Mesodermal cell (in vitro differentiated cells): Measurements from ENCODE around the gene SELENOS. TPM values are rescaled to one million over a fixed set of nuclear protein-coding genes. Genes with fewer than 3 reads are reported as not detected.
A peak's percentile ranks its signal among the peaks of the same experiment; 100 is the strongest.

Experiments used
- H3K27ac ChIP-seq: 2 replicates; pipeline ENCODE4 v1.7.0; 2013; ENCODE audit warnings: mild to moderate bottlenecking, low read depth, low read length, moderate library complexity; ENCODE audit not compliant: severe bottlenecking
- H3K36me3 ChIP-seq: 2 replicates; pipeline ENCODE4 v1.7.1; 2013; ENCODE audit warnings: mild to moderate bottlenecking, low read length, moderate library complexity; ENCODE audit not compliant: control insufficient read depth, insufficient read depth
- H3K4me1 ChIP-seq: one replicate; pipeline ENCODE4 v1.7.1; 2013; ENCODE audit warnings: mild to moderate bottlenecking, low read length; ENCODE audit not compliant: insufficient read depth, control insufficient read depth, poor library complexity, severe bottlenecking
- H3K4me3 ChIP-seq: 2 replicates; pipeline ENCODE4 v1.7.0; 2013; ENCODE audit warnings: low read length, control low read depth, mild to moderate bottlenecking; ENCODE audit not compliant: insufficient read depth, poor library complexity, severe bottlenecking; ENCODE audit errors: extremely low read depth
- H3K9me3 ChIP-seq: 2 replicates; pipeline ENCODE4 v1.7.1; 2013; ENCODE audit warnings: mild to moderate bottlenecking, low read length, moderate library complexity; ENCODE audit not compliant: control insufficient read depth
- WGBS, 2 experiments: methylation state at CpG; one replicate each; pipeline ENCODE4 v1.1.5; 2013; ENCODE audit warnings: missing lambda C conversion rate in 2 of 2; ENCODE audit not compliant: insufficient coverage in 2 of 2; 5-methylcytosine and 5-hydroxymethylcytosine counted together
- polyA plus RNA-seq, 2 experiments: library from polyadenylated mRNA; stranded (reverse); fragments of 50-300 nt; gene quantifications; one replicate each; pipeline ENCODE4 v1.2.3, GENCODE V29; 2013

Gene SELENOS, protein sequence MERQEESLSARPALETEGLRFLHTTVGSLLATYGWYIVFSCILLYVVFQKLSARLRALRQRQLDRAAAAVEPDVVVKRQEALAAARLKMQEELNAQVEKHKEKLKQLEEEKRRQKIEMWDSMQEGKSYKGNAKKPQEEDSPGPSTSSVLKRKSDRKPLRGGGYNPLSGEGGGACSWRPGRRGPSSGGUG
- 69.2 TPM for polyA plus RNA-seq (2013, experiment 1 of 2)
- 62.3 TPM for polyA plus RNA-seq (2013, experiment 2 of 2)

DNA sequence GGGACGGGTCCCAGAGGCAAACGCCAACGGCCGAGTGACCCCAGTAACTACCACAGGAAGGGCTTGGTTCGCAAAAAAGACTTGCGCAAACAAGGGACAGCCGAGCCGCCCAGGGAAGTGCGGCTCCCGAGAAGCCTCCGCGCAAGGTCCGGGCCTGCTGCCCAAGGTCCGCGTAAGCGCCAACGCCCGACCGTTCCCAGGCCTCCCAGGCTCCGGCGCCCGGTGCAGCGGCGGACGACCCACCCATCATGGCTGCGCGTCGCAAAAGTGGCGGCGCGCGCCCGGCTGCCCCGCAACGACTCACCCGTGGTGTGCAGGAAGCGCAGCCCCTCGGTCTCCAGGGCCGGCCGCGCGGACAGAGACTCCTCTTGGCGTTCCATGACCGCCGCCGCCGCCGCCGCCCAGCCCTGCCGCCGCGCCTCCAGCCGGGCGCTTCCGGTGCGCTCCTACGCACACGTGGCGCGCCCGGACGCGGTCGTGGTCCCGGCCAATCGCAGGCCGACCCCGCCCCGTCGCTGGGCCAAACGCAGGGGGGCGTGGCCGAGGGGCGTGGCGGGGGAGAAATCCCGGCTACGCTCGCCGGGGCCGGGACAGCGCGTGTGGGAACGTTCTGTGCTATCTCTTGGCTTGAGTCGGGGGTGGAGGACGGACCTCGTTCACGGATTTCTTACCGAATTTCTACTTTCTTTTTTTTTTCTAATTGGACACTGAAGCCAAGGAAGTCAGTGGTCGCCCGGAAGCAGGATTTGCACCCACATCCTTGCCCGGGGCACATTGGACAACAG lies at the start of gene SELENOS:
Gene SELENOS, minus strand, starts transcription at position 448 of the 785 bp plus-strand sequence. Its CDS starts 68 bp downstream, at position 380.
- H3K36me3 ChIP-seq = peaks cover 63% of the 10 kb centered on the region
- H3K4me1 ChIP-seq = peaks cover 3% of the 10 kb centered on the region
- 0 to 1% methylated on average over 82 to 87 of the region's 91 CpGs for WGBS, 2 experiments
- no peaks in the 10 kb centered on the region for H3K9me3 ChIP-seq
- H3K27ac ChIP-seq = peak within 1 kb of the TSS; percentile 91
- peak within 1 kb of the TSS; percentile 93 for H3K4me3 ChIP-seq

DNA sequence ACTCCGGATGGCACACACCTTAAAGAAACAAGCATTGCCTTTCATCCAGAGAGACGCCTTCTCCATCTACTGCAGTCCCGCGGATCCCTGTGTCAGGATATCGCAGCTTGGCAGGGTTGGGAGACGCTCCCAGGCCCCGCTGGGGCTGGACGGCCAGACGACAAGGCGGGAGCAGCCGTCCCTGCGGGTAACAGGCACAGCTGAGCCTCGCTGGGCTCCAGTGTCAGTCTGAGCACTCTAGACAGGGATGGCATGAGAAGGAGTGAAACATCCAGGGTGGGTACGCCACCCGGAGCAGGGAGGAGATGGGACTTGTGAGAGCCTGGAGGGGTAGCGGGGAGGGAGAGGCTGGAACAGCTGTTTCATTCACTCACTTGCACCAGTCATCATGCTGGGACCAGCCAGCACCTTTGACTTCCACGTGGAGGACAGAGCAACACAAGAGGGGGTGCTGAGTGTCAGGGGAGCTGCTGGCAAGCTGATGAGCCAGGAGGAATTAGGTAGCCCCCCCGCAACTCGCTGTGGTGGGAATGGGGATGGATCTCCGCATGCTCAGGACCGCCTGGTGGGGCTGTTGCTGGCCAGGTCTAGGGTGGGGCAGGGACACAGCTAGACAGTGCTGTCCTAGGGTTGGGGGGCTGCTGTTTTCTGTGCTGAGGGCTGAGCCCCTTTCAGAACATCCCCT lies 49.3 kb upstream of the SELENOS start:
- 79 to 95% methylated on average over 14 to 19 of the region's 21 CpGs for WGBS, 2 experiments

DNA sequence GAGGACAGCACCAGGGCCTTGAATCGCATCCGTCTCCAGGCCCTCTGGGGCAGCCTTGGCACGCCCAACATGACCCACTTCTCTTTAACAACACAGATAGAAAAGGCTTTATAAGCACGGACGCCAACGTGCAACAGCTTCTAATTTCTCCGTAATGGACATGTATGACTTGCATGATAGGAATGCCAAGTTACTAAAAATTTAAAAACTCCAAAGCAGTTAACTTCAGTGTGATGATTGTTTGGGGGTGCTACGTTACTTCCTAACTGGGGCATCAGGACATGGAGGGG lies 48.7 kb upstream of the SELENOS start:
- 95 to 97% methylated on average over 5 to 8 of the region's 8 CpGs for WGBS, 2 experiments
- Histone ChIP-seq H3K36me3 (no peaks in the 10 kb centered on the region), H3K4me3 (no peak overlapping the region), H3K27ac (no peak overlapping the region), H3K9me3 (no peaks in the 10 kb centered on the region), H3K4me1 (no peaks in the 10 kb centered on the region)

More for the DNA sequence above, 49.3 kb upstream of the SELENOS start:
- Histone ChIP-seq H3K36me3 (no peaks in the 10 kb centered on the region), H3K4me1 (no peaks in the 10 kb centered on the region), H3K4me3 (no peak overlapping the region), H3K27ac (no peak overlapping the region), H3K9me3 (no peaks in the 10 kb centered on the region)

DNA sequence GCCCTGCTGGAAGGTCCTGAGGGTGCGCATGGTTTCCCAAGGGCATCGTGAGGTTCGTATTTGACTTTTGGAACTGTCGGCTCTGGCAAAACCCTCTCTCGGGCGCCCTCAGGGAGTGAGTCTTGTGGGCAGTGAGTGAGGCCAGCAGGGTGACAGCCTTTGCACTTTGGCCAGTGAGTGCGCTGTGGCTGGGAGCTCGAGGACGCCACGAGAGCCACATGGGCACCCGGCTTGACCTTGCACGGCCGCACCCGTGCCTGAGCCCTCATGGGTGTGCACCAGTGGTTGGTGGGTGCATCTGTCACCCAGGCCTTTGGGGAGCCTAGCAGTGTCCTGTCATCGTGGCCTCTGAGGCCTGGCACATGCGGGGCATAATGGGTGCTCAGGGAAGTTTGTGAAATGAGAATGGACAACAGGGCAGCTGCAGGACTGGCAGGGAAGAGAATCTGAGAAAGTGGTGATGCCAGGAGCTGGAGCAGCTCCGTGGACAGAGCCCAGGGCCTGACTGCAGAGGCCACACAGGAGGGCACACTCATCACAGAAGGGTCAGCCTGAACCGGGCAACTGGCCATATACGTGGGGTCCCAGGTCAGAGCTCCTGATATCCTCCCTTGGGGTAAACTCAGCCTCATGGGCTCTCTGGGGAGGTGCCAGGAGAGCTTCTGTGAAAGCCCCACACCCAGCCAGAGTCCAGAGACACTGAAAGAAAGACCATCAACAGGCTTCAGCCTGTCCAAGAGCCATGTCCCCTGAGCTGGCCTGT lies 48.2 kb upstream of the SELENOS start:
- Histone ChIP-seq H3K4me3 (no peak overlapping the region), H3K9me3 (no peaks in the 10 kb centered on the region), H3K4me1 (no peaks in the 10 kb centered on the region), H3K36me3 (no peaks in the 10 kb centered on the region), H3K27ac (no peak overlapping the region)
- WGBS, 2 experiments = 89 to 94% methylated on average over 13 to 19 of the region's 19 CpGs

DNA sequence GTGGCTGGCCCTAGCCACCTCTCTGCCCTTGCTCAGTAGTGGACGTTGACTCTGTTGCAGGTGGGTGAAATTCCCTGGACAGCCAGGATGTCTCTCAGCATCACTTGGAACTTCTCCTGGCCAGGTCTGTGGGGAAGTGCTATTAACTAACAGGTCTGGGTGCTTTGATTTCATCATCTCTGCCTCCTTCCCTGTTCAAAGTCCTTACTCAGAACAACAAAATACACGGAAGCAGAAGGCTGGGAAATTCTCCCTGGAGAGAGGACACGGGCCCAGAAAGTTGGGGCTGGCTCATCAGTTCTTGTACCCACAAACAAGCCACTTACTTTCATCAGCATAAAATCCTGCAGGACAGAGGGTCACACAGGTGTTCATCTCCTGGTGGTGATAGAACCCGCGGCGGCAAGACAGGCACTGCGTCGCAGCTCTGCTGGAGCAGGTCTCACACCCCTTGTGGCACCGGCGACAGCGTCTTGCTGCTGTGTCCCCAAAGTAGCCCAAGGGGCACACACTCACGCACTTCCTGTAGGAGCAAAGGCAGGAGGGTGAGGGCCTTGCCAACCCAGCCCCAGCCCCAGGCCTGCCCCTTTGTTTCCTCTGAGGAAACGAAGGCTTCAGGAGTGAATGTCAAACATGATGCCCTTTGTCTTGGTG lies 47.4 kb upstream of the SELENOS start:
- 90 to 92% methylated on average over 11 to 13 of the region's 13 CpGs for WGBS, 2 experiments

DNA sequence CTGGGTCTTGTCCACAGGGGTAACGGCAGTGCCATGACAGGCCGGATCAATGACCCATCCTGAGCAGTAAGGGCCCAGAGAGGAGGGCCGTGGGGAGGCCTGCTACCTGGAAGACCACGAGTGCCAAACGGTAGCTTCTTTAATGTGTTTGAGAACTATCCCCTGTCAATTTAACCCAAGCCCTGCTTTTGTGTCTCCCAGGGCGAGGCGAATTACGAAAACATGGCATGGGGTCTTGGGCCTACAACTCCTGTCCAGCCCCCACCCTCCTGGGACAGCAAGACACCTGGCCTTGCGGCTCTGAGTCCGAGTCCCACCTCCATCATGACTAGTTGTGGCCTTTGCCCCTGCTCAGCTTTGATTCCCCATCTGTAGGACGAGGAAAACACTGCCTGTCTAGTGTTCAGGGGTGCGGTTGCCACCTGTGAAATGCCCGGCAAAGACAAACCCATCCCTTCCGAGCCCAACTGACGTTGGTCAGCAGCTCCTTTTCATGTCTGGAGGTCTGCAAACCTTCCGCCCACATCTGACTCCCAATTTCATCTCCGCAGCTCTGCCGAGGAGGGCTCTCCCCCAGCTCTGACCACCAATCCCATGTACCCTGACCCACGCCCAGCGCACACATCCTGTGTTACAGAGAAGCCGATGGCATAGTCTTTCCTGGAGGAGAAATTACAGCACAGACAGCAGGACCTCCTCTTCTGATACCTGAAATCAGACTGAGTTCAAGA lies 46.7 kb upstream of the SELENOS start:
- WGBS, 2 experiments = 91 to 92% methylated on average over 19 to 21 of the region's 21 CpGs
- no peaks in the 10 kb centered on the region for H3K9me3 ChIP-seq
- no peaks in the 10 kb centered on the region for H3K4me1 ChIP-seq
- H3K4me3 ChIP-seq = no peak overlapping the region
- H3K36me3 ChIP-seq = no peaks in the 10 kb centered on the region
- no peak overlapping the region for H3K27ac ChIP-seq

More for the DNA sequence above, 47.4 kb upstream of the SELENOS start:
- Histone ChIP-seq H3K9me3 (no peaks in the 10 kb centered on the region), H3K27ac (no peak overlapping the region), H3K4me1 (no peaks in the 10 kb centered on the region), H3K36me3 (no peaks in the 10 kb centered on the region), H3K4me3 (no peak overlapping the region)

DNA sequence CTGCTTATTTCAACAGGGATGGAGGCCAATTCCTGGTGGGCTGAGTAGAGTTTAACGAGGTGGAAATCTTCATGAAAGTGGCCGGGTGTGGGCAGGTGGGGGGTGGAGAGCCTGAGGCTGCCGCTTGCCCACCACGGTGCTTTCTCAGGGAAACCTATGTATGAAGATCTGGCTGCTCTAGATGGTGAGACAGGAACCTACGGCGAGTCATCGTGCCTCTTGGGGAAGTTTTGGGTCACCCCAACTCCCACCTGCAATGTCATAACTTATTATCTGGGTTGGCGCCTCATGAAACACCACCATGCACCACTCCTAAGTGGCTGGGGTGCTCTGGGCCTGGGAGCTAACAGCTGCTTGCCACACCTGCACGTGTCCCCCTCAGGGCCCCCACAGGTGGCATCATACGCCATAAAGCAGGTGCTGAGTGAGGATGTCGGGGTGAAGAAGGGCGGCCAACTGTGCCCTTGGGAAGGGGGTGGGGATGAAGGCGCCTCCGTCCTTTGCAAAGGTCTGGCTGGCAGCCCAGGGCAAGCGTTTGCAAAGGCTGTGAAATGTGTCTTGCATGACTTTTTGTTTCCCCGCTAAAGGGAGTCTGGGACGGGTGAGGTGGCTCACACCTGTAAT lies 45.7 kb upstream of the SELENOS start:
- no peak overlapping the region for H3K4me3 ChIP-seq
- H3K9me3 ChIP-seq = no peaks in the 10 kb centered on the region
- 95 to 98% methylated on average over 15 to 16 of the region's 17 CpGs for WGBS, 2 experiments
- no peaks in the 10 kb centered on the region for H3K36me3 ChIP-seq
- no peak overlapping the region for H3K27ac ChIP-seq
- H3K4me1 ChIP-seq = no peaks in the 10 kb centered on the region

DNA sequence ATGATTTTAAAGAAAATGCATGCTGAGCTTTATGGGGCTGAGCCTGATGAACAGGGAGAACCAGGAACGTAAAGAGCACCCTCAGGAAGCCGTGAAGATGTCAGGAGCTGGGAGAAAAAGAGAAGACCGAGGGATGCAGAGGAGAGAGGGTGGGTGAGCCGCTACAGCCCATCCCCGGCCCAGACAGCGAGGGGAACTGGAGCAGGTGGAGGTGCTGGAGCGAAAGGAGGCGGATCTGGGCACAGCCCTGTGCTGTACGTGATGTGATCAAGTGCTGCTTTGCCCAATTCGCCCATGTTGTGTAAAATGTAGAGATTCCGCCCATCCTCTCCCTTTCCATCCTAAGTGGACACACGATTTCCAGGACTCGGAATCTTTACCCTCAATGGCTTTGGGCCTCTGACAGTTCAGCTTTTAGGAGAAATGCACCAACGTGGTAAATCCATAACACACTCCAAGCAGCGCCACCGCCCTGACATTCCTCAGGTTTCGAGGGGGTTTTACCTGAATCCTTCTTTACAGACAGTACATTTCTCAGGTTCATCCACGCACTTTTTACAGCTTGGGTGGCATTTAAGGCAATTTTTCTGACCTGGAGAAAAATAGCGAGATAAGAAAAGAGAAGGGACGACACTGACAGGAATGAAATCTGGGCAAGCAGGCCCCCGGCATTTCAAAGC lies 44.9 kb upstream of the SELENOS start:
- Histone ChIP-seq H3K4me1 (no peaks in the 10 kb centered on the region), H3K9me3 (no peaks in the 10 kb centered on the region), H3K27ac (no peak overlapping the region), H3K4me3 (no peak overlapping the region), H3K36me3 (no peaks in the 10 kb centered on the region)
- WGBS, 2 experiments = 91 to 92% methylated on average over 16 of the region's 21 CpGs

DNA sequence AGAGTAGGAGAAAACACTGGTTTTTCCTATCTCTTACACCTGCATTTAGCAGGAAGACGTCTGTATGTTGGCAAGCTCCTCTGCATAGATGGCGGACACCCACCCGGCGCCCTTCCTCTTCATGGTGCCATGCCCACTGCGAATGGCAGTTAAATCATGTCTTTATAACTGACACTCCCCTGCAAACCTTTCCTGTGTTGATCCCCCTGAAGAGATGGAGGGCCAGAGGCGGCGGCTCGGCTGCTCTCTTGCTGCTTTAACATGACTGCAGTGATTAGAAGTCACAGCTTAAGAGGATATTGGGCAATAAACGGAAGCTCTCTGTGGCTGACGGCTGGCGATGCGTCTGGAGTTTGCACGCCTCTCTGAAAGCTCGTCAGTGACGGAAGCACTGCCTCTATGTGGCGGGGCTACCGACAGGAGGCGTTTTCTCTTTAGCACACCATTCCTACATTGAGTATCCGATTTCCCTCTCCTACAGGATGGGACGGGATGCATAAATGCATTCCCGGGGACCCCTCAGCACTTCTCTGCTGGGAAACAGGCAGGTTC lies 43.3 kb upstream of the SELENOS start:
- H3K4me1 ChIP-seq = no peaks in the 10 kb centered on the region
- no peaks in the 10 kb centered on the region for H3K36me3 ChIP-seq
- H3K27ac ChIP-seq = no peak overlapping the region
- no peak overlapping the region for H3K4me3 ChIP-seq
- H3K9me3 ChIP-seq = no peaks in the 10 kb centered on the region
- WGBS, 2 experiments = 77 to 88% methylated on average over 21 of the region's 21 CpGs
